Cardiac muscle cell (in vitro differentiated cells and primary cell): ENCODE results near the gene ISL1. TPM values are rescaled to one million over a fixed set of nuclear protein-coding genes. Genes with fewer than 3 reads are reported as not detected.

Experiments
- DNase-seq, 2 donors: peaks; one replicate each; pipeline versions ENCODE4 v3.0.0 to v3.0.0-alpha.2; 2010 to 2017; ENCODE audit warnings: low read depth in 1 of 2, low spot score in 1 of 2
- H3K27ac ChIP-seq: fragments of 200-600 bp; sonication (generic); 2 replicates; pipeline ENCODE4 v1.5.1; 2016
- H3K27me3 ChIP-seq: fragments of 200-600 bp; sonication (generic); 2 replicates; pipeline ENCODE4 v1.6.0; 2016; ENCODE audit warnings: control low read depth
- H3K36me3 ChIP-seq: fragments of 200-600 bp; sonication (generic); 2 replicates; pipeline ENCODE4 v1.5.1; 2016; ENCODE audit warnings: control low read depth
- H3K4me1 ChIP-seq: fragments of 200-600 bp; sonication (generic); 2 replicates; pipeline ENCODE4 v1.8.1; 2017; ENCODE audit warnings: low read depth, mild to moderate bottlenecking, mixed run types
- H3K4me3 ChIP-seq: fragments of 200-600 bp; sonication (generic); 2 replicates; pipeline ENCODE4 v1.5.1; 2016; ENCODE audit warnings: mild to moderate bottlenecking
- H3K9me3 ChIP-seq: fragments of 200-600 bp; sonication (generic); 2 replicates; pipeline ENCODE4 v1.5.1; 2017; ENCODE audit warnings: low read depth, mild to moderate bottlenecking, control low read depth
- CTCF ChIP-seq: IDR thresholded peaks from 2 replicates; pipeline ENCODE4 v1.5.1; 2012; ENCODE audit warnings: low read depth, mild to moderate bottlenecking, low read length
- polyA plus RNA-seq: library from polyadenylated mRNA; unstranded; fragments of >200 nt; fragmentation: Nextera tagmentation; extraction: Ambion mirVana; gene quantifications from 2 replicates; pipeline ENCODE4 v1.2.1, GENCODE V29; 2016
- total RNA-seq: library from RNA; depleted of rRNA; stranded (reverse); fragments of >200 nt; gene quantifications from 2 replicates; pipeline ENCODE4 v1.2.3, GENCODE V29; 2016

ISL1 gene
- total and polyA plus RNA-seq, 2 experiments from 2014 or later: 10.4 to 11.2 TPM

GRCh38 chr5:51378061-51378409, 5.2 kb upstream of the ISL1 start:
- Histone ChIP-seq H3K4me3 (peak overlapping the region; percentile 37), H3K27me3 (peaks cover 51% of the 10 kb centered on the region), H3K9me3 (no peaks in the 10 kb centered on the region), H3K4me1 (peaks cover 18% of the 10 kb centered on the region), H3K27ac (no peak overlapping the region), H3K36me3 (no peaks in the 10 kb centered on the region)
- no peak for TF ChIP-seq CTCF
- DNase-seq: no peak

- Histone ChIP-seq H3K4me1 (peaks cover 18% of the 10 kb centered on the region), H3K27ac (no peak overlapping the region), H3K4me3 (peak overlapping the region; percentile 37), H3K27me3 (peaks cover 51% of the 10 kb centered on the region), H3K36me3 (no peaks in the 10 kb centered on the region), H3K9me3 (no peaks in the 10 kb centered on the region)
- peak in 1 of 2 donors; percentile 55 for DNase-seq
- TF ChIP-seq CTCF: no peak
These were observed 4.6 kb upstream of the ISL1 start for GRCh38 chr5:51378448-51379330.

- DNase-seq: no peak
- Histone ChIP-seq H3K36me3 (no peaks in the 10 kb centered on the region), H3K27me3 (peaks cover 51% of the 10 kb centered on the region), H3K9me3 (no peaks in the 10 kb centered on the region), H3K4me1 (peaks cover 15% of the 10 kb centered on the region), H3K4me3 (peak overlapping the region; percentile 37), H3K27ac (no peak overlapping the region)
- TF ChIP-seq CTCF: no peak
These were observed 3.9 kb upstream of the ISL1 start for GRCh38 chr5:51379331-51379700.

- H3K27me3 ChIP-seq: peaks cover 51% of the 10 kb centered on the region
- no peaks in the 10 kb centered on the region for H3K9me3 ChIP-seq
- no peaks in the 10 kb centered on the region for H3K36me3 ChIP-seq
- no peak overlapping the region for H3K4me3 ChIP-seq
- H3K27ac ChIP-seq: no peak overlapping the region
- TF ChIP-seq CTCF: peak; percentile 64
- H3K4me1 ChIP-seq: peaks cover 21% of the 10 kb centered on the region
- peak; percentile 29 to 67 for DNase-seq
These were observed 2.5 kb upstream of the ISL1 start for GRCh38 chr5:51380603-51381207.

GRCh38 chr5:51381761-51382474, 1.3 kb upstream of the ISL1 start:
- DNase-seq: peak in 1 of 2 donors; percentile 13
- Histone ChIP-seq H3K4me1 (peaks cover 27% of the 10 kb centered on the region), H3K27ac (no peak overlapping the region), H3K9me3 (no peaks in the 10 kb centered on the region), H3K36me3 (no peaks in the 10 kb centered on the region), H3K27me3 (peaks cover 48% of the 10 kb centered on the region), H3K4me3 (peak overlapping the region; percentile 81)
- TF ChIP-seq CTCF: no peak
